H1 (cell line): ENCODE measurements around the gene CREBZF. TPM values are rescaled to one million over a fixed set of nuclear protein-coding genes. Genes with fewer than 3 reads are reported as not detected.
A peak's percentile ranks its signal among the peaks of the same experiment; 100 is the strongest.

Source experiments
- ASH2L ChIP-seq: fragments of 200-600, 300-600 bp; sonication (generic); IDR thresholded peaks from one replicate; pipeline ENCODE4 v1.7.1; 2017; ENCODE audit warnings: low read length
- CHD1 ChIP-seq: IDR thresholded peaks from 2 replicates; pipeline ENCODE4 v1.6.1; 2012; ENCODE audit warnings: low read depth, low read length, improper control_type of control experiment
- CHD2 ChIP-seq: IDR thresholded peaks from 2 replicates; pipeline ENCODE4 v1.6.1; 2012; ENCODE audit warnings: low read length, improper control_type of control experiment
- CREB1 ChIP-seq: IDR thresholded peaks from 2 replicates; pipeline ENCODE4 v1.6.1; 2012; ENCODE audit warnings: inconsistent platforms
- EGR1 ChIP-seq: IDR thresholded peaks from 2 replicates; pipeline ENCODE4 v1.6.1; 2011; ENCODE audit warnings: low read depth, low read length, borderline replicate concordance
- EP300 ChIP-seq, 2 experiments: IDR thresholded peaks; 1 replicate in 1 of 2; 2 replicates in 1 of 2; pipeline ENCODE4 v1.6.1; 2011 to 2012; ENCODE audit warnings: low read depth in 2 of 2, low read length in 2 of 2, mild to moderate bottlenecking in 2 of 2, borderline replicate concordance in 1 of 2, inconsistent platforms in 1 of 2, moderate library complexity in 1 of 2
- HDAC6 ChIP-seq: IDR thresholded peaks from one replicate; pipeline ENCODE4 v1.7.1; 2012; ENCODE audit warnings: low read depth, mild to moderate bottlenecking, inconsistent platforms, low read length, moderate library complexity
- KDM5A ChIP-seq: fragments of 200-600 bp; IDR thresholded peaks from 2 replicates; pipeline ENCODE4 v1.7.1; 2012; ENCODE audit warnings: mild to moderate bottlenecking, low read length, inconsistent platforms, mixed read lengths
- MAFK ChIP-seq: IDR thresholded peaks from 2 replicates; pipeline ENCODE4 v1.6.1; 2012; ENCODE audit warnings: low read depth, mild to moderate bottlenecking, improper control_type of control experiment, low read length
- NRF1 ChIP-seq: IDR thresholded peaks from 2 replicates; pipeline ENCODE4 v1.6.1; 2011; ENCODE audit warnings: mild to moderate bottlenecking, low read depth, low read length, improper control_type of control experiment
- POLR2AphosphoS5 ChIP-seq: IDR thresholded peaks from 2 replicates; pipeline ENCODE4 v1.6.1; 2011; ENCODE audit warnings: low read depth, low read length
- SIX5 ChIP-seq: IDR thresholded peaks from 2 replicates; pipeline ENCODE4 v1.6.1; 2011; ENCODE audit warnings: mild to moderate bottlenecking, low read depth, low read length
- SP1 ChIP-seq: IDR thresholded peaks from 2 replicates; pipeline ENCODE4 v1.6.1; 2011; ENCODE audit warnings: low read depth, low read length
- SP2 ChIP-seq: IDR thresholded peaks from 2 replicates; pipeline ENCODE4 v1.6.1; 2012; ENCODE audit warnings: mild to moderate bottlenecking, low read length, inconsistent platforms
- TAF7 ChIP-seq: optimal IDR thresholded peaks from 2 replicates; pipeline ENCODE3; 2011; ENCODE audit warnings: low read depth, mild to moderate bottlenecking, inconsistent platforms, low read length, moderate library complexity, borderline replicate concordance
- TBP ChIP-seq: IDR thresholded peaks from 2 replicates; pipeline ENCODE4 v1.6.1; 2011; ENCODE audit warnings: low read depth, low read length, improper control_type of control experiment
- TCF12 ChIP-seq: IDR thresholded peaks from 2 replicates; pipeline ENCODE4 v1.6.1; 2011; ENCODE audit warnings: low read depth, mild to moderate bottlenecking, low read length
- polyA plus RNA-seq, 7 experiments: library from polyadenylated mRNA; depleted of rRNA in 3 of 7; stranded (reverse) in 5 of 7; unstranded in 2 of 7; fragments of >200 nt in 5 of 7; fragments of 200-250 nt in 2 of 7; gene quantifications; 1 replicate in 5 of 7; 2 replicates in 1 of 7; 4 replicates in 1 of 7; pipeline versions ENCODE4 v1.2.1 to v1.2.3, GENCODE V29; 2011 to 2013; ENCODE audit warnings: missing spikeins in 2 of 7, mixed read lengths in 2 of 7
- total RNA-seq: library from RNA; stranded (reverse); fragmentation: NEBNext Ultra II Directional; extraction: Animal tissue kit (Norgen Biotek cat#: 25700); gene quantifications from 2 replicates; pipeline ENCODE4 v1.2.1, GENCODE V29; 2021
- TF ChIP-seq, protein P1 (sequence below), 3 experiments: IDR thresholded peaks; 1 replicate in 2 of 3; 2 replicates in 1 of 3; pipeline versions ENCODE4 v1.5.1 to v1.6.1; 2011; ENCODE audit warnings: low read length in 3 of 3, mild to moderate bottlenecking in 3 of 3, inconsistent platforms in 2 of 3, low read depth in 1 of 3, moderate library complexity in 1 of 3; ENCODE audit not compliant: insufficient read depth in 1 of 3; ENCODE audit errors: control extremely low read depth in 1 of 3
- TF ChIP-seq, protein P2 (sequence below): IDR thresholded peaks from 2 replicates; pipeline ENCODE4 v1.6.1; 2012; ENCODE audit warnings: low read length, inconsistent platforms

The CREBZF gene
- total and polyA plus RNA-seq, 2 of the 8 experiments (the other 6 are each of a cell fraction or from before 2014, with no cell fraction given) = 15.4 to 44.9 TPM

DNA sequence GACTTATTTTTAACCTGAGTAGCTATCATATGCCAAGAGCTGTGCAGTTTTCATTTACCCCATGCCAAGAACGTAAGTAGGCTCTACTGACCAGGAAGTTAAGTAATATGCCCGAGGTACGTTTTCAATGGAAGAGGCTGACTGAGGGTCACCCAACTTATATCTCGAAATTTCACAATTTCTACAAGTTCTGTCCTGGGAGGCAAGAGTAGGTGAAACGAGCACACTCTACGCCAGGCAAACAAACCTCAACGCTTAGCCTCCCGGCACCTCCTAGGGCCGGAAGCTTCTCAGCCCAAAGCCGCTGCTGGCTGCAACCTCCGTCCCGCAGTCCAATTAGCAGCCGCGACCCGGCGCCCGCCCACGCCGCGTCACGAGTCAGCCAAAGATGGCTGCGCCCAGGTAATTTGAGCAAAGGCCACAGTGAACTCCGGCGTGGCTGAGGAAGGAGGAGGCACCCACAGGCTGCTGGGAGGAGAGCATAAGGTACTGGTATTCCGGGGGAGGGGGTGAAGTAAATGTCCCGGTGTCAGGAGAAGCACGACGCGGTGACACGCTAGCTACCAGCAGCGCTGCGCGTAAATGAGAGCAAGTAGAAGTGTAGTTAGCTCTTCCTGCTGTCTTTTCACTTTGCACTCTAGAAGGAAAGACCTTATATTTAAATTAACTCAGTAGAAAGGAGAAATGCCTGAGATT lies 17.2 kb downstream of the CREBZF start, which contains the start of gene TMEM126A (continued):
- no peak for TF ChIP-seq NRF1
- TF ChIP-seq SIX5 = no peak
- no peak for TF ChIP-seq HDAC6
- TF ChIP-seq EGR1 = peak; percentile 94
- TF ChIP-seq EP300 (IDR thresholded peaks at IDR 0.05; ENCODE audit: borderline replicate concordance in 1 of 2, low read depth in 2 of 2, low read length in 2 of 2) = peak in 1 of 2 experiments; percentile 31; a peak in 1 of 3 replicates
- TF ChIP-seq, protein P1, sequence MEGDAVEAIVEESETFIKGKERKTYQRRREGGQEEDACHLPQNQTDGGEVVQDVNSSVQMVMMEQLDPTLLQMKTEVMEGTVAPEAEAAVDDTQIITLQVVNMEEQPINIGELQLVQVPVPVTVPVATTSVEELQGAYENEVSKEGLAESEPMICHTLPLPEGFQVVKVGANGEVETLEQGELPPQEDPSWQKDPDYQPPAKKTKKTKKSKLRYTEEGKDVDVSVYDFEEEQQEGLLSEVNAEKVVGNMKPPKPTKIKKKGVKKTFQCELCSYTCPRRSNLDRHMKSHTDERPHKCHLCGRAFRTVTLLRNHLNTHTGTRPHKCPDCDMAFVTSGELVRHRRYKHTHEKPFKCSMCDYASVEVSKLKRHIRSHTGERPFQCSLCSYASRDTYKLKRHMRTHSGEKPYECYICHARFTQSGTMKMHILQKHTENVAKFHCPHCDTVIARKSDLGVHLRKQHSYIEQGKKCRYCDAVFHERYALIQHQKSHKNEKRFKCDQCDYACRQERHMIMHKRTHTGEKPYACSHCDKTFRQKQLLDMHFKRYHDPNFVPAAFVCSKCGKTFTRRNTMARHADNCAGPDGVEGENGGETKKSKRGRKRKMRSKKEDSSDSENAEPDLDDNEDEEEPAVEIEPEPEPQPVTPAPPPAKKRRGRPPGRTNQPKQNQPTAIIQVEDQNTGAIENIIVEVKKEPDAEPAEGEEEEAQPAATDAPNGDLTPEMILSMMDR (IDR thresholded peaks at IDR 0.05; ENCODE audit: control extremely low read depth in 1 of 3, insufficient read depth in 1 of 3, low read depth in 1 of 3, low read length in 3 of 3) = no peak
- TF ChIP-seq, protein P2, sequence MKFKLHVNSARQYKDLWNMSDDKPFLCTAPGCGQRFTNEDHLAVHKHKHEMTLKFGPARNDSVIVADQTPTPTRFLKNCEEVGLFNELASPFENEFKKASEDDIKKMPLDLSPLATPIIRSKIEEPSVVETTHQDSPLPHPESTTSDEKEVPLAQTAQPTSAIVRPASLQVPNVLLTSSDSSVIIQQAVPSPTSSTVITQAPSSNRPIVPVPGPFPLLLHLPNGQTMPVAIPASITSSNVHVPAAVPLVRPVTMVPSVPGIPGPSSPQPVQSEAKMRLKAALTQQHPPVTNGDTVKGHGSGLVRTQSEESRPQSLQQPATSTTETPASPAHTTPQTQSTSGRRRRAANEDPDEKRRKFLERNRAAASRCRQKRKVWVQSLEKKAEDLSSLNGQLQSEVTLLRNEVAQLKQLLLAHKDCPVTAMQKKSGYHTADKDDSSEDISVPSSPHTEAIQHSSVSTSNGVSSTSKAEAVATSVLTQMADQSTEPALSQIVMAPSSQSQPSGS = peak; percentile 19; the same call in 1 of the 2 replicates
- peak; percentile 92 for TF ChIP-seq KDM5A
- peak; percentile 84 for TF ChIP-seq CREB1
- peak; percentile 94 for TF ChIP-seq POLR2AphosphoS5
- TF ChIP-seq TBP = peak; percentile 89
- no peak for TF ChIP-seq SP2
- no peak for TF ChIP-seq CHD1
- TF ChIP-seq TCF12 = no peak
- TF ChIP-seq MAFK = no peak
- TF ChIP-seq CHD2 = no peak
- TF ChIP-seq TAF7 = peak; percentile 78
- peak; percentile 35; the same call in 1 of the 2 replicates for TF ChIP-seq SP1
- peak; percentile 66 for TF ChIP-seq ASH2L
